Fibroblast of lung (primary cell): ENCODE data around the gene AHCYL1. TPM values are rescaled to one million over a fixed set of nuclear protein-coding genes. Genes with fewer than 3 reads are reported as not detected.

ENCODE experiments used
- DNase-seq, 2 donors: peaks; one replicate each; pipeline versions ENCODE4 v3.0.0 to v3.0.0-alpha.2; 2010; ENCODE audit warnings: low read depth in 2 of 2
- H2AFZ ChIP-seq: 2 replicates; pipeline ENCODE4 v1.5.1; 2012; ENCODE audit warnings: low read length, control low read depth, inconsistent platforms
- H3K27ac ChIP-seq: 2 replicates; pipeline ENCODE4 v1.5.1; 2011; ENCODE audit warnings: low read length, control low read depth; ENCODE audit not compliant: insufficient read depth
- H3K27me3 ChIP-seq: 2 replicates; pipeline ENCODE4 v1.5.1; 2011; ENCODE audit warnings: mild to moderate bottlenecking, low read length; ENCODE audit not compliant: control insufficient read depth, insufficient read depth
- H3K36me3 ChIP-seq: 2 replicates; pipeline ENCODE4 v1.5.1; 2011; ENCODE audit warnings: low read length; ENCODE audit not compliant: control insufficient read depth, insufficient read depth
- H3K4me1 ChIP-seq: 2 replicates; pipeline ENCODE4 v1.5.1; 2011; ENCODE audit warnings: low read length; ENCODE audit not compliant: control insufficient read depth, insufficient read depth; ENCODE audit errors: extremely low read depth
- H3K4me2 ChIP-seq: 2 replicates; pipeline ENCODE4 v1.5.1; 2011; ENCODE audit warnings: low read length, control low read depth; ENCODE audit not compliant: insufficient read depth; ENCODE audit errors: extremely low read depth
- H3K4me3 ChIP-seq, 4 experiments: fragments of 200-600 bp in 1 of 4; sonication (generic) in 1 of 4; replicated peaks in 1 of 4; 2 replicates each; pipeline ENCODE4 v1.5.1; 2011 to 2016; ENCODE audit warnings: low read length in 4 of 4, low read depth in 3 of 4, mild to moderate bottlenecking in 3 of 4, control low read depth in 2 of 4, inconsistent platforms in 1 of 4, mixed read lengths in 1 of 4; ENCODE audit not compliant: insufficient read depth in 1 of 4; ENCODE audit errors: control extremely low read depth in 1 of 4
- H3K79me2 ChIP-seq: 2 replicates; pipeline ENCODE4 v1.5.1; 2012; ENCODE audit warnings: mild to moderate bottlenecking, low read length, inconsistent platforms; ENCODE audit not compliant: control insufficient read depth, insufficient read depth
- H3K9ac ChIP-seq: 2 replicates; pipeline ENCODE4 v1.5.1; 2011; ENCODE audit warnings: mild to moderate bottlenecking, low read length, control low read depth; ENCODE audit not compliant: insufficient read depth
- H3K9me3 ChIP-seq: 2 replicates; pipeline ENCODE4 v1.5.1; 2012; ENCODE audit warnings: low read depth, low read length; ENCODE audit not compliant: control insufficient read depth, insufficient read depth
- H4K20me1 ChIP-seq: 2 replicates; pipeline ENCODE4 v1.5.1; 2011; ENCODE audit warnings: low read length; ENCODE audit not compliant: control insufficient read depth, insufficient read depth; ENCODE audit errors: extremely low read depth
- CTCF ChIP-seq, 2 donors: IDR thresholded peaks in 1 of 2; conservative IDR thresholded peaks in 1 of 2; 1 replicate in 1 of 2; 2 replicates in 1 of 2; pipeline ENCODE4 v1.5.1; 2011 to 2012; ENCODE audit warnings: low read length in 2 of 2, control low read depth in 1 of 2, inconsistent platforms in 1 of 2, low read depth in 1 of 2, mild to moderate bottlenecking in 1 of 2
- EZH2 ChIP-seq: IDR thresholded peaks from 2 replicates; pipeline ENCODE4 v1.5.1; 2012; ENCODE audit warnings: low read length, control low read depth, mild to moderate bottlenecking; ENCODE audit errors: missing control alignments
- polyA plus RNA-seq, 2 donors: library from polyadenylated mRNA; depleted of rRNA in 1 of 2; stranded (reverse) in 1 of 2; unstranded in 1 of 2; fragments of >200 nt; gene quantifications; 2 replicates each; pipeline ENCODE4 v1.2.1, GENCODE V29; 2011 to 2012; ENCODE audit warnings: missing spikeins in 1 of 2
- total RNA-seq: library from RNA; depleted of rRNA; stranded (reverse); fragments of >200 nt; gene quantifications from 2 replicates; pipeline ENCODE4 v1.2.1, GENCODE V29; 2014

The AHCYL1 gene
- total and polyA plus RNA-seq, 2 donors (not counting 1 experiment from before 2014, with no cell fraction given) = 70.5 to 83.3 TPM

GRCh38 chr1:110061341-110061740 is 76.8 kb downstream of the AHCYL1 start:
- Histone ChIP-seq H3K4me3 (no peak overlapping the region), H3K79me2 (no peaks in the 10 kb centered on the region), H3K4me2 (no peak overlapping the region), H3K4me1 (peaks cover 15% of the 10 kb centered on the region), H3K27me3 (peaks cover 6% of the 10 kb centered on the region), H3K27ac (no peak overlapping the region), H3K9me3 (no peaks in the 10 kb centered on the region), H3K36me3 (no peaks in the 10 kb centered on the region), H2AFZ (no peak overlapping the region), H4K20me1 (no peaks in the 10 kb centered on the region), H3K9ac (no peak overlapping the region)
- no peak for TF ChIP-seq CTCF (conservative IDR thresholded peaks at IDR 0.05 in 1 of 2, IDR thresholded peaks at IDR 0.05 in 1 of 2; ENCODE audit: low read depth in 1 of 2, low read length in 2 of 2)
- no peak for TF ChIP-seq EZH2
- DNase-seq = no peak

- no peaks in the 10 kb centered on the region for H3K9me3 ChIP-seq
- H3K4me1 ChIP-seq = peaks cover 5% of the 10 kb centered on the region
- H3K4me3 ChIP-seq = no peak overlapping the region
- DNase-seq = no peak
- H3K27me3 ChIP-seq = peaks cover 18% of the 10 kb centered on the region
- H3K27ac ChIP-seq = no peak overlapping the region
- TF ChIP-seq EZH2 (no peak), CTCF (conservative IDR thresholded peaks at IDR 0.05 in 1 of 2, IDR thresholded peaks at IDR 0.05 in 1 of 2; ENCODE audit: low read depth in 1 of 2, low read length in 2 of 2) (no peak)
- H3K79me2 ChIP-seq = no peaks in the 10 kb centered on the region
- H2AFZ ChIP-seq = no peak overlapping the region
- no peaks in the 10 kb centered on the region for H3K36me3 ChIP-seq
- no peak overlapping the region for H3K4me2 ChIP-seq
- H3K9ac ChIP-seq = no peak overlapping the region
- no peaks in the 10 kb centered on the region for H4K20me1 ChIP-seq
These were observed 78.0 kb downstream of the AHCYL1 start for GRCh38 chr1:110062612-110063011.

GRCh38 chr1:110063781-110064180 is 79.2 kb downstream of the AHCYL1 start:
- TF ChIP-seq EZH2 (no peak), CTCF (conservative IDR thresholded peaks at IDR 0.05 in 1 of 2, IDR thresholded peaks at IDR 0.05 in 1 of 2; ENCODE audit: low read depth in 1 of 2, low read length in 2 of 2) (no peak)
- DNase-seq = no peak
- Histone ChIP-seq H3K9me3 (no peaks in the 10 kb centered on the region), H3K27me3 (peaks cover 30% of the 10 kb centered on the region), H3K4me2 (no peak overlapping the region), H3K4me1 (no peaks in the 10 kb centered on the region), H3K9ac (no peak overlapping the region), H2AFZ (no peak overlapping the region), H4K20me1 (no peaks in the 10 kb centered on the region), H3K79me2 (no peaks in the 10 kb centered on the region), H3K4me3 (no peak overlapping the region), H3K27ac (no peak overlapping the region), H3K36me3 (no peaks in the 10 kb centered on the region)
